Mucosa of descending colon (tissue), 3 donors: ENCODE data around the gene PRRT1B. TPM values are rescaled to one million over a fixed set of nuclear protein-coding genes. Genes with fewer than 3 reads are reported as not detected.
A peak's percentile ranks its signal among the peaks of the same experiment; 100 is the strongest.

Experiments used
- ATAC-seq: fragments of 200-7000 bp; cut with Tn5 transposase; one replicate; pipeline ENCODE4 v1.9.1; 2020; ENCODE audit warnings: mild to moderate bottlenecking, moderate library complexity
- DNase-seq, 3 donors: peaks; one replicate each; pipeline ENCODE4 v3.0.0-alpha.2; 2020
- H3K36me3 ChIP-seq: fragments of 200-600 bp; one replicate; pipeline ENCODE4 v1.8.0; 2021; ENCODE audit warnings: low read depth, mild to moderate bottlenecking
- H3K4me1 ChIP-seq: fragments of 200-600 bp; one replicate; pipeline ENCODE4 v1.8.0; 2021; ENCODE audit warnings: low read depth, mild to moderate bottlenecking
- H3K4me3 ChIP-seq: fragments of 200-600 bp; one replicate; pipeline ENCODE4 v1.8.0; 2021; ENCODE audit warnings: mild to moderate bottlenecking
- H3K9me3 ChIP-seq: fragments of 200-600 bp; one replicate; pipeline ENCODE4 v1.8.0; 2021; ENCODE audit warnings: mild to moderate bottlenecking
- CTCF ChIP-seq: fragments of 200-600 bp; IDR thresholded peaks from one replicate; pipeline ENCODE4 v1.8.0; 2022; ENCODE audit warnings: antibody characterized with exemption, mild to moderate bottlenecking
- intact Hi-C, 2 donors: fragments of 100-400 bp; cut with DNase I in 1 of 2; cut with micrococcal nuclease in 1 of 2; formaldehyde crosslinking; loops; one replicate each; pipeline versions ENCODE4 v1.11.0 to v1.11.1; 2022; cut with DNase I, micrococcal nuclease
- total RNA-seq, 3 donors: library from RNA; stranded (reverse); fragmentation: NEBNext Ultra II Directional in 2 of 3; extraction: Animal tissue kit (Norgen Biotek cat#: 25700) in 2 of 3; gene quantifications; one replicate each; pipeline versions ENCODE4 v1.2.1 to v1.2.4, GENCODE V29; 2021 to 2023
- donor health status: DM: no; HTN: no; CAD: no; lungs with moderate emphysema.
- donor health status: DM: no; HTN: no; CAD: no.
- donor health status: DM: no; HTN: yes; CAD: no.

Gene PRRT1B
- total RNA-seq, 3 donors from 2014 or later = 1.9 to 9.4 (median 2.9) TPM

- no peak for ATAC-seq
- Histone ChIP-seq H3K9me3 (no peaks in the 10 kb centered on the region), H3K4me3 (no peak overlapping the region), H3K4me1 (peaks cover 6% of the 10 kb centered on the region), H3K36me3 (no peaks in the 10 kb centered on the region)
- TF ChIP-seq CTCF = no peak
- intact Hi-C loops = no loop called here
- DNase-seq = no peak
Measured at GRCh38 chr9:131607591-131607990, 62.3 kb downstream of the PRRT1B start.

- no peak overlapping the region for H3K4me3 ChIP-seq
- H3K36me3 ChIP-seq = no peaks in the 10 kb centered on the region
- intact Hi-C loops = no loop called here
- peak in 1 of 3 donors; percentile 45 for DNase-seq
- TF ChIP-seq CTCF = no peak
- ATAC-seq = peak; percentile 33
- H3K9me3 ChIP-seq = no peaks in the 10 kb centered on the region
- H3K4me1 ChIP-seq = peaks cover 6% of the 10 kb centered on the region
Measured at GRCh38 chr9:131608493-131609037, 63.2 kb downstream of the PRRT1B start.

Other genes with a start within 250 kb of the PRRT1B start
- gene PRRC2B, start 151.4 kb upstream of the PRRT1B start, total RNA-seq = 100 to 1,000 TPM; 105 to 175 (median 113) TPM
- gene POMT1, start 42.6 kb upstream of the PRRT1B start, total RNA-seq = 10 to 100 TPM; 26.1 to 40.5 (median 35.4) TPM
- 10 to 100 TPM; 25.2 to 43.4 (median 27.4) TPM for gene UCK1, start 14.3 kb upstream of the PRRT1B start, total RNA-seq
- gene RAPGEF1, start 194.6 kb downstream of the PRRT1B start, total RNA-seq = 100 to 1,000 TPM in 1 of 3 donors, 10 to 100 TPM in 2; 67.1 to 103 (median 84.2) TPM